Erythroblast (primary cell): ENCODE results near the gene RBM23.

Experiments
- GATA1 ChIP-seq: IDR thresholded peaks from 2 replicates; pipeline ENCODE4 v1.6.1; 2011; ENCODE audit warnings: low read depth, mild to moderate bottlenecking, control low read depth, low read length, moderate library complexity
- POLR2A ChIP-seq: IDR thresholded peaks from 2 replicates; pipeline ENCODE4 v1.6.1; 2011; ENCODE audit warnings: mild to moderate bottlenecking, low read length

DNA sequence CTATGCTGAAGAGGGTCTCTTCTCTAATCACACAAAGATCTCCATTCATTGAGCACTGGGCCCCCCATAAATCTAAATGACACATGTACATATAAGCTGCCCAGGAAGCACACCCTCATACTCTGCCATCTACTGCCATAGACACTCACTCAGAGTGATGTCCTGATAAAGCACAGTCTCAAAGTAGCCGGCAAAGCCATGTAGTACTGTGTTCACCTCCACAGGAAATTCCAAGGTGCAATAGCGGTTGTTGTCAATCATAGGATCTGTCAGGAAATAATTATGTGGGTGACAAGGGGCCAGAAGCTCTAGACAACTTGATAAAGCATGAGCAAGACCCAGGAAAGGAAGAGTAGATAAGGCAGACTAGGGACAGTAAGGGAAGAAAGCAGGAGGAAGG lies 3.3 kb upstream of the RBM23 start:
- TF ChIP-seq POLR2A (no peak), GATA1 (no peak)
